VCaP (cell line): ENCODE results near the gene IPO5.

Experiments used
- H3K27ac ChIP-seq: fragments of 450-650 bp; 2 replicates; pipeline ENCODE4 v1.5.1; 2017
- TF ChIP-seq, protein P1 (sequence below): fragments of 450-650 bp; conservative IDR thresholded peaks from 2 replicates; pipeline ENCODE4 v1.5.1; 2017; ENCODE audit warnings: mild to moderate bottlenecking, moderate library complexity

IPO5 gene

DNA sequence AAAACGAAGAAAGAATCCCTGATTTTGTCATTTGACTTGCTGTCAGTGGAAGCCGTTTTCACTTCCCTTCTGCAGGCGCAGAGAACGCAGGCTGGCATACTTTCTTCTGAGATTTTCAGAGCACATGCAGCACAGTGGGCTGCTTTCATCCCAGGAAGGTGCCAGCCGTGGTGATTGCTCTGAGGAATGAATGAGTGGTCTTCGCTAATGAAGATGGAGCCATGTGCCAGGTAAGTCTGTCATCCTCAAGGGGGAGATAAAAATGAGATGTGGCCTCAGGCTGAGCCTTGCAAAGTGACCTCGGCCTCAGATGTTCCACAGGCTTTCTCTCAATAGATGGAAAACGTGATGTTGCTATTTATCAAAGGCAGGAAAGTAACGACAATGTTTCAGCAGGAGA lies 94.8 kb downstream of the IPO5 start:
- no peak overlapping the region for H3K27ac ChIP-seq

GRCh38 chr13:98050041-98050466 lies 96.6 kb downstream of the IPO5 start:
- TF ChIP-seq, protein P1, sequence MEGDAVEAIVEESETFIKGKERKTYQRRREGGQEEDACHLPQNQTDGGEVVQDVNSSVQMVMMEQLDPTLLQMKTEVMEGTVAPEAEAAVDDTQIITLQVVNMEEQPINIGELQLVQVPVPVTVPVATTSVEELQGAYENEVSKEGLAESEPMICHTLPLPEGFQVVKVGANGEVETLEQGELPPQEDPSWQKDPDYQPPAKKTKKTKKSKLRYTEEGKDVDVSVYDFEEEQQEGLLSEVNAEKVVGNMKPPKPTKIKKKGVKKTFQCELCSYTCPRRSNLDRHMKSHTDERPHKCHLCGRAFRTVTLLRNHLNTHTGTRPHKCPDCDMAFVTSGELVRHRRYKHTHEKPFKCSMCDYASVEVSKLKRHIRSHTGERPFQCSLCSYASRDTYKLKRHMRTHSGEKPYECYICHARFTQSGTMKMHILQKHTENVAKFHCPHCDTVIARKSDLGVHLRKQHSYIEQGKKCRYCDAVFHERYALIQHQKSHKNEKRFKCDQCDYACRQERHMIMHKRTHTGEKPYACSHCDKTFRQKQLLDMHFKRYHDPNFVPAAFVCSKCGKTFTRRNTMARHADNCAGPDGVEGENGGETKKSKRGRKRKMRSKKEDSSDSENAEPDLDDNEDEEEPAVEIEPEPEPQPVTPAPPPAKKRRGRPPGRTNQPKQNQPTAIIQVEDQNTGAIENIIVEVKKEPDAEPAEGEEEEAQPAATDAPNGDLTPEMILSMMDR: no peak
- H3K27ac ChIP-seq: peak overlapping the region; percentile 55

More for the DNA sequence above, 94.8 kb downstream of the IPO5 start:
- TF ChIP-seq, protein P1: no peak

GRCh38 chr13:98052412-98052811 lies 98.9 kb downstream of the IPO5 start:
- TF ChIP-seq, protein P1: no peak
- no peak overlapping the region for H3K27ac ChIP-seq

- TF ChIP-seq, protein P1: no peak
- H3K27ac ChIP-seq: peak overlapping the region; percentile 61
These were observed 100.8 kb downstream of the IPO5 start for GRCh38 chr13:98054301-98054700.

DNA sequence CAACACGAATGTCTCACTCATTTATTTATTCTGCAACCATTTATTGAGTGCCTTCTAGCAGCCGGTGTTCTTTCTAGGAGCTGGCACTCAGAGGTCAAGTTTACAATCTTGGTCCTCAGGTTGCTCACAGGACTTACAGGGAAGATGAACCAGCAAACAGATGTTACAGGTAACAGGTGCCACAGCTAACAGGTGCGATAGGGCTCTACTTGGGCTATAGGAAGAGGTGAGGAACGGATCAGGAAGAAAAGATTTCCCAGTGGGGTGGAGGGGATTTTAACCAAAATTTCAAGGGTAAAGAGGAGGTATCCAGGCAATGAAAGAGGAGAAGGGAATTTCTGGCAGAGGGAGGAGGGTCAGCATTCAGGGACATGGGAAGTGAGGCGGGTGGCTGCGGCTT lies 102.1 kb downstream of the IPO5 start:
- TF ChIP-seq, protein P1: no peak
- H3K27ac ChIP-seq: peak overlapping the region; percentile 61

DNA sequence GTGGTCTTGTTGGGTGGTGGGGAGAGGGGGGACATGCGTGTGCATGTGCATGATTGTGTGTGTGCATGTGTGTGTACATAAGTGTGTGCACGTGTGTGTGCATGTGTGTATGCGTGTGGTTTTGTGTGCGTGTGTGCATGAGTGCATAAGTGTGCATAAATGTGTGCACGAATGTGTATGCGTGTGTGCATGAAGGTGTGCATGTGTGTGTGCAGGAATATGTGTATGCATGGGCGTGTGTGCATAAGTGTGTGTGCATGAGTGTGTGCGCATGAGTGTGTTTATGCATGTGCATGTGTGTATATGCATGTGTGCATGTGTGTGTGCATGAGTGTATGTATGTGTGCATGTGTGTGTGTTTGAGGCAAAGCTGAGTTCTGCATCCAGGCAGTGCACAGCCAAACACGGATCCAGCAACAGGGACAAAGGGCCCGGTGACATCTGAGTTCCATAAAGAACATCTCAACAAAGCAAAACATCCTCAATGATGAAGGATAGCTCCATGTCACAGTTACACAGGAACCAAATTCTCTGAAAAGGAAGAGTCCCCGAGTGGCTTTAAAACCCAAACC lies 103.5 kb downstream of the IPO5 start:
- no peak overlapping the region for H3K27ac ChIP-seq
- TF ChIP-seq, protein P1: no peak

DNA sequence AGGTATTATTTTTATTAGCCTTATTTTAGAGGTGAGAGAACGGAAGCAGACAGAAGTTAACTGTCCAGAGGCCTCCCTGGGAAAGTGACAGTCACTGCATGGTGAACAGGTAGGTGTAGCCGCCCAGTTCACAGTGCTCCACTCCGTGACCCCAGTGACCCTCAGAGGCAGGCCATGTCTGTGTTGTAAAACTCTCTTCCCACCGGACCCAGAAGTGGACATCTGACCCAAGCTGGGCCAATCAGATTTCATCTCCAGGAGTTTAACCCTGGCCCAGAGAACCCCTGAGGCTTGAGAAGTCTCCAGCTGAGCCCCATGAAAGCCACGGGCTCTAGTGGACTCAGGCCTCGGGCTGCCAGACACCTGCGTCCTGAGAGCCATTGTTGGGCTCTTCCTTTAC lies 105.8 kb downstream of the IPO5 start:
- H3K27ac ChIP-seq: no peak overlapping the region
- TF ChIP-seq, protein P1: no peak
